Measurements from ENCODE around the gene IP6K3. TPM values are rescaled to one million over a fixed set of nuclear protein-coding genes. Genes with fewer than 3 reads are reported as not detected.

Gene IP6K3
- total RNA-seq, 4 donors from 2014 or later = 1.9 to 6.1 (median 5.5) TPM; not detected in 1

DNA sequence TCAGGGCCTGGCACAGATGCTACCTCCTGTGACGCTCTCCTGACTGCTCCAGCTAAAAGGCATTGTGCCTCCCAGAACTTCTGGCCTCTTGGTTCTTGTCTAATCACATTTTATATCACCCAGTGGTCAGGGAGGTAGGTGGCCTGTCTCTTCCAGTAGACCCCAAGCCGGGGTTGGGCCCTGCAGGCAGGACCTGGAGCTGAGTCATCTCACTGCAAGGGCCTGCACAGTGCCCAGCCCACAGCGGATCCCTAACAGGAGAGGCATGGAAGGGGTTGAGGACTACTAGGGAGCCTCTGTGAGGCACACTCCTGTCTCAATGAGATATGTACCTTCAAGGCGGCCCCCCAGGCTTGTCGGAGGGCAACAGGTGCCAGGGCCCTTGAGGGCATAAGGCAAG is 35.9 kb upstream of the IP6K3 start:
- H3K27ac ChIP-seq = no peak overlapping the region

DNA sequence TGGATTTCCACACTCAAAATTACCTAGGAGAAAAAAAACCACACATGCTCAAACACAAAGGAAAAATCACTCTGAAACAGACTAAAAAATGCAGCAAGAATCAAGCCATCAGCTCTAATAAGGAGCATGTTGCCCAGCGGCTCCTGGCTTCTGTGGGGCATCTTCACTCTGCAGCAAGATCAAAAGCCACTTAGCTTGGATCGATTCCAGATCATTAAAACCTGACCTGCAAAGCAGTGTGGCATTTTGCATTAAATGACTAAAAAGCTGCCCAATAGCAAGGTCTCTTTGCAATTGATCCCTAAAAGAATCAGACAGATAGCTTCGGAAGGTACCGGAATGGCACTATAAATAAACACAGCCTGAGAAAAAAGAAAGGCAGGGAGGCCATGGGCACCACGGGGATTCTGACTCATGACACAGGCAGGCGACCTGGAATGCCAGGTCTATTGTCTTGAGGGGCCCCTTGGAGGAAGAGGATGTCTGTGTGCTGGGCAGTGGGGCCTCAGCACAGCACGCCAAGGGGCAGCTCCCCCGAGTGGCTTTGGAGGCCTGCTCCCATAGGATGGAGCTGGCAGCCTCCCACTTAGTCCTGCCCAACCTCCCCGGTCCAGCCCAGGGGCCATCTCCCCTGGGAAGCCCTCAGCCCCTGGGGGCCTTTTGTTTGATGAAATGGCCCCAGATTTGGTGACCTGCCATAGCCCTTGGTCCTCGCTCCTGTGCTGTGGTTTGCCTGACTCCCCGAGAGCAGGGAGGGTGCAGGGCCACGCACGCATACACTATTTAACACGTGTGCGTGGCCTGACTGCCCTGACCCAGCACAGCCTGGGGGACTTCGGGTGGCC is 34.6 kb upstream of the IP6K3 start:
- intact Hi-C loops (cut with DNase I; ENCODE audit: low total_unique reads) = no loop called here
- Histone ChIP-seq H3K27ac (peak overlapping the region in 1 of 2 donors; percentile 15), H3K4me1 (peaks cover 0 to 14% of the 10 kb centered on the region in 2 donors), H3K36me3 (no peaks in the 10 kb centered on the region), H3K27me3 (no peaks in the 10 kb centered on the region), H3K9me3 (no peaks in the 10 kb centered on the region), H3K4me3 (no peak overlapping the region)
- DNase-seq = no peak
- TF ChIP-seq POLR2A (IDR thresholded peaks at IDR 0.05) = no peak
- TF ChIP-seq, protein P1, sequence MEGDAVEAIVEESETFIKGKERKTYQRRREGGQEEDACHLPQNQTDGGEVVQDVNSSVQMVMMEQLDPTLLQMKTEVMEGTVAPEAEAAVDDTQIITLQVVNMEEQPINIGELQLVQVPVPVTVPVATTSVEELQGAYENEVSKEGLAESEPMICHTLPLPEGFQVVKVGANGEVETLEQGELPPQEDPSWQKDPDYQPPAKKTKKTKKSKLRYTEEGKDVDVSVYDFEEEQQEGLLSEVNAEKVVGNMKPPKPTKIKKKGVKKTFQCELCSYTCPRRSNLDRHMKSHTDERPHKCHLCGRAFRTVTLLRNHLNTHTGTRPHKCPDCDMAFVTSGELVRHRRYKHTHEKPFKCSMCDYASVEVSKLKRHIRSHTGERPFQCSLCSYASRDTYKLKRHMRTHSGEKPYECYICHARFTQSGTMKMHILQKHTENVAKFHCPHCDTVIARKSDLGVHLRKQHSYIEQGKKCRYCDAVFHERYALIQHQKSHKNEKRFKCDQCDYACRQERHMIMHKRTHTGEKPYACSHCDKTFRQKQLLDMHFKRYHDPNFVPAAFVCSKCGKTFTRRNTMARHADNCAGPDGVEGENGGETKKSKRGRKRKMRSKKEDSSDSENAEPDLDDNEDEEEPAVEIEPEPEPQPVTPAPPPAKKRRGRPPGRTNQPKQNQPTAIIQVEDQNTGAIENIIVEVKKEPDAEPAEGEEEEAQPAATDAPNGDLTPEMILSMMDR (IDR thresholded peaks at IDR 0.05) = no peak

More for the DNA sequence above, 35.9 kb upstream of the IP6K3 start:
- H3K9me3 ChIP-seq = no peaks in the 10 kb centered on the region
- no peaks in the 10 kb centered on the region for H3K27me3 ChIP-seq
- intact Hi-C loops (cut with DNase I; ENCODE audit: low total_unique reads) = no loop called here
- H3K4me1 ChIP-seq = peaks cover 8 to 15% of the 10 kb centered on the region in 2 donors
- DNase-seq = no peak
- no peaks in the 10 kb centered on the region for H3K36me3 ChIP-seq
- TF ChIP-seq POLR2A (IDR thresholded peaks at IDR 0.05) = no peak
- TF ChIP-seq, protein P1 (IDR thresholded peaks at IDR 0.05) = no peak
- H3K4me3 ChIP-seq = no peak overlapping the region

DNA sequence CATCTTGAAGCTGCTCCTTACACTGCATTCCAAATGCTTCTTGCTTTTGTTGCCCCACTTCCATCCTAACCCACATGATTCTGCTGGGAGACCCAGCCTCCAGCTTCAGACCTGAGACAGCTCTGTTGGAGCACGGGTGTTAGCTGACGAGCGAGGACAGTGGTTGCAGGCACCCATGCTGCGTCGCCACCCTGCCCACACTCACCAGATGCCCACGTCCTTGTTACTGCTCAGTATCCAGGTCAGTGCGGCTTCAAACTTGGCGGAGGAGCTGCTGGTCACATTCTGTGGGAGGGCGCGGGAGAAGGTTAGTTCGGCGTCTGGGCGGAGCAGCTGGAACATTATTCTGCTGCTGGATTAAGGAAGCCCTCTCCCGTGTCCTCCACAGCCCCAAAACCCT is 33.2 kb upstream of the IP6K3 start:
- no peak overlapping the region for H3K4me3 ChIP-seq
- H3K4me1 ChIP-seq = no peaks in the 10 kb centered on the region
- intact Hi-C loops (cut with DNase I; ENCODE audit: low total_unique reads) = loop anchor here (10.0 kb wide), 1 partner anchor 375 kb away; no protein-coding TSS in a partner anchor
- TF ChIP-seq, protein P1 (IDR thresholded peaks at IDR 0.05) = no peak
- no peak for TF ChIP-seq POLR2A (IDR thresholded peaks at IDR 0.05)
- H3K36me3 ChIP-seq = no peaks in the 10 kb centered on the region
- no peak overlapping the region for H3K27ac ChIP-seq
- no peaks in the 10 kb centered on the region for H3K9me3 ChIP-seq
- no peaks in the 10 kb centered on the region for H3K27me3 ChIP-seq
- no peak for DNase-seq

DNA sequence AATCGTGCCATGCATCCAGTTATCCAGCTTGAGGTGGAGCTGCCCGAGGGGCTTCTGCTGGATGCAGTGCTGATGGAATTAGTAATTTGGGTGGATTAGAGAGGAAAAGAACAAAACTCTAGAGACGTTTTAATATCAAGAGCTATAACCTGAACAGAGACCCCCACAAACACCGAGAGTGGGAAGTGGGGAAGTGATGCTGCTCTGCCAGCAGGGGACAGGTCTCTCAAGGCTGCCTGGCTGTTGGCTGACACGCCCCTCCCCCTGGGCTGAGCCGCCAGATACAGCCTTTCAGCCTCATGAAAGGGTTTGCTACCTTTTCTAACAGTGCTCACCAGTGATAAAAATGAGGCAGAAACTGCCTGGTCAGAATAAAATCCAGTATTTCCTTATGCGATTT is 32.6 kb upstream of the IP6K3 start:
- TF ChIP-seq POLR2A (IDR thresholded peaks at IDR 0.05) = no peak
- TF ChIP-seq, protein P1 (IDR thresholded peaks at IDR 0.05) = no peak
- Histone ChIP-seq H3K4me1 (no peaks in the 10 kb centered on the region), H3K36me3 (no peaks in the 10 kb centered on the region)

DNA sequence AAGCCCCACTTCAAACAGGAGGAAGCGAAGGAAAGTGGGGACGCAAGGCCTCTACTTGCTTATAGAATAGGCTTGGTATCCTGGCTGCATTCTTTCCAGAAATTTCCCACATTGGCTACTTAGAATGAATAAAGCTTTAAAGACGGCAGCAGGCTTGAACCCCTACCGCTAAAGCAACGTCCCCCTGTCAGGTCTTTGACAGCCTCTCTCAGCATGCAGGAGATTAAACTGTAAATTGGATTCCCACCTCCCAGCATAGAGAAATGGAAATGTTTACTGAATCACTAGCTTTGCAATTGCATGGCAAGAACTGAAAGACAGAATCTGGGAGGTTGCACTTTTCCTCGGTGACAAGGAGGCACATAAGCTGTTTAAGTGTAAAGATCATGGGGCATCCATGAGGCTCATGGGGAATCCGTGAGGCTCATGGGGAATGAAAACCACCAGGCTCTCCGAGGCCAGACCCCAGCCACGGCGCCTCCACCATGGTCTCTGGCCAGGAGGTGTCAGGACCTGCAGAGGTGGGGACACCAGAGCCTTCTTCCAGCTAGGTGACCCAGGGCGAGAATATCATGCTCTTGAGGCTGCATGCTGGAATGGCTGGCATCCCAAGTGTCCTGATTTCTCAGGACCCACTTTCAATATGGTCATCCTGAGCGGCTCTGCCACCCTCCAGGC is 31.9 kb upstream of the IP6K3 start:
- intact Hi-C loops (cut with DNase I; ENCODE audit: low total_unique reads) = loop anchor here (10.0 kb wide), 1 partner anchor 376 kb away; no protein-coding TSS in a partner anchor
- H3K27me3 ChIP-seq = no peaks in the 10 kb centered on the region
- no peak overlapping the region for H3K27ac ChIP-seq
- H3K4me3 ChIP-seq = no peak overlapping the region
- no peaks in the 10 kb centered on the region for H3K36me3 ChIP-seq
- H3K9me3 ChIP-seq = no peaks in the 10 kb centered on the region
- no peak for DNase-seq
- no peaks in the 10 kb centered on the region for H3K4me1 ChIP-seq
- no peak for TF ChIP-seq POLR2A (IDR thresholded peaks at IDR 0.05)
- TF ChIP-seq, protein P1 (IDR thresholded peaks at IDR 0.05) = no peak

More for the DNA sequence above, 32.6 kb upstream of the IP6K3 start:
- no peak overlapping the region for H3K4me3 ChIP-seq
- no peaks in the 10 kb centered on the region for H3K9me3 ChIP-seq
- no peak for DNase-seq
- H3K27me3 ChIP-seq = no peaks in the 10 kb centered on the region
- intact Hi-C loops (cut with DNase I; ENCODE audit: low total_unique reads) = loop anchor here (10.0 kb wide), 1 partner anchor 376 kb away; no protein-coding TSS in a partner anchor
- no peak overlapping the region for H3K27ac ChIP-seq
